Thymus (tissue), 11 donors: ENCODE data around the gene HELB. TPM values are rescaled to one million over a fixed set of nuclear protein-coding genes. Genes with fewer than 3 reads are reported as not detected.

Experiments
- DNase-seq, 9 donors: peaks; one replicate each; pipeline ENCODE4 v3.0.0-alpha.2; 2013; ENCODE audit warnings: low spot score in 9 of 9, low read depth in 6 of 9, missing footprints in 1 of 9
- H3K27ac ChIP-seq, 2 donors: one replicate each; pipeline ENCODE4 v1.5.1; 2013; ENCODE audit warnings: control low read depth in 1 of 2, low read depth in 1 of 2, low read length in 1 of 2, mild to moderate bottlenecking in 1 of 2, moderate library complexity in 1 of 2
- H3K27me3 ChIP-seq, 2 donors: one replicate each; pipeline ENCODE4 v1.5.1; 2013; ENCODE audit warnings: low read length in 1 of 2; ENCODE audit not compliant: control insufficient read depth in 2 of 2, insufficient read depth in 1 of 2
- H3K36me3 ChIP-seq, 2 donors: one replicate each; pipeline ENCODE4 v1.5.1; 2013; ENCODE audit warnings: low read length in 1 of 2, mild to moderate bottlenecking in 1 of 2, moderate library complexity in 1 of 2; ENCODE audit not compliant: control insufficient read depth in 2 of 2, insufficient read depth in 2 of 2
- H3K4me1 ChIP-seq, 2 donors: one replicate each; pipeline ENCODE4 v1.5.1; 2013; ENCODE audit warnings: low read length in 2 of 2; ENCODE audit not compliant: control insufficient read depth in 2 of 2, insufficient read depth in 2 of 2
- H3K4me3 ChIP-seq, 2 donors: one replicate each; pipeline ENCODE4 v1.5.1; 2013; ENCODE audit warnings: low read length in 2 of 2, control low read depth in 1 of 2, mild to moderate bottlenecking in 1 of 2
- H3K9me3 ChIP-seq, 2 donors: one replicate each; pipeline ENCODE4 v1.5.1; 2013; ENCODE audit warnings: low read length in 1 of 2, mild to moderate bottlenecking in 1 of 2; ENCODE audit not compliant: control insufficient read depth in 2 of 2, insufficient read depth in 1 of 2
- WGBS: extraction: QIAGEN DNeasy Blood & Tissue Kit; methylation state at CpG from one replicate; pipeline ENCODE4 v1.1.7; 2013; 5-methylcytosine and 5-hydroxymethylcytosine counted together
- polyA plus RNA-seq: library from polyadenylated mRNA; stranded (reverse); fragments of 200-250 nt; gene quantifications from one replicate; pipeline ENCODE4 v1.2.3, GENCODE V29; 2013
- total RNA-seq: library from RNA; stranded (reverse); fragments of 120-200 nt; gene quantifications from one replicate; pipeline ENCODE4 v1.2.4, GENCODE V29; 2013
- donor health status: healthy.

Gene HELB
- total and polyA plus RNA-seq, 2 donors, result 3.2 to 5.4 TPM

GRCh38 chr12:66335746-66336145 lies 33.5 kb downstream of the HELB start:
- no peaks in the 10 kb centered on the region for H3K9me3 ChIP-seq
- no peak for DNase-seq
- no peaks in the 10 kb centered on the region for H3K4me1 ChIP-seq
- 96% methylated on average over 2 of the region's 2 CpGs for WGBS
- H3K36me3 ChIP-seq, result peaks cover 7 to 39% of the 10 kb centered on the region in 2 donors
- no peaks in the 10 kb centered on the region for H3K27me3 ChIP-seq
- H3K4me3 ChIP-seq, result no peak overlapping the region
- no peak overlapping the region for H3K27ac ChIP-seq

GRCh38 chr12:66337381-66338010 lies 35.2 kb downstream of the HELB start:
- Histone ChIP-seq H3K27me3 (no peaks in the 10 kb centered on the region), H3K4me1 (no peaks in the 10 kb centered on the region), H3K36me3 (peaks cover 9 to 35% of the 10 kb centered on the region in 2 donors), H3K9me3 (peaks cover 0 to 5% of the 10 kb centered on the region in 2 donors), H3K4me3 (no peak overlapping the region), H3K27ac (no peak overlapping the region)
- DNase-seq, result no peak
- WGBS, result over 99% methylated on average over 2 of the region's 2 CpGs

DNA sequence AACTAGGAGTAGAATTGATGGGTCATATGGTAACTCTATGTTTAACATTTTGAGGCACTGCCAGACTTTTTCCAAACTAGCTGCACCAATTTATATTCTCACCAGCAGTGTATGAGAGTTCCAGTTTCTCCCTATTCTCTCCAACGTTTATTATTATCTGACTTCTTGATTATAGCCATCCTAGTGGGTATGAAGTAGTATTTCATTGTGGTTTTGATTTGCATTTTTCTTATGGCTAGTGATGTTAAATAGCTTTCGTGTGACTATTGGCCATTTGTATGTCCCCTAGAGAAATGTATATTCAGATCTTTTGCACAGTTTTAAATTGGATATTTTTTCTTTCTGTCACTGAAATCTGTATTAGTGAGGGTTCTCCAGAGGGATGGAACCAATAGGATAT lies 37.8 kb downstream of the HELB start:
- H3K4me1 ChIP-seq, result no peaks in the 10 kb centered on the region
- peaks cover 0 to 10% of the 10 kb centered on the region in 2 donors for H3K9me3 ChIP-seq
- no peaks in the 10 kb centered on the region for H3K27me3 ChIP-seq
- no peak overlapping the region for H3K4me3 ChIP-seq
- peaks cover 9 to 27% of the 10 kb centered on the region in 2 donors for H3K36me3 ChIP-seq
- DNase-seq, result no peak
- H3K27ac ChIP-seq, result no peak overlapping the region
- 97% methylated on average over 2 of the region's 2 CpGs for WGBS

- no peaks in the 10 kb centered on the region for H3K4me1 ChIP-seq
- H3K27ac ChIP-seq, result no peak overlapping the region
- no peaks in the 10 kb centered on the region for H3K27me3 ChIP-seq
- H3K9me3 ChIP-seq, result peaks cover 0 to 10% of the 10 kb centered on the region in 2 donors
- H3K36me3 ChIP-seq, result peaks cover 9 to 27% of the 10 kb centered on the region in 2 donors
- no peak for DNase-seq
- no peak overlapping the region for H3K4me3 ChIP-seq
- 97% methylated on average over 4 of the region's 4 CpGs for WGBS
These were observed 38.8 kb downstream of the HELB start for GRCh38 chr12:66341126-66341525.

DNA sequence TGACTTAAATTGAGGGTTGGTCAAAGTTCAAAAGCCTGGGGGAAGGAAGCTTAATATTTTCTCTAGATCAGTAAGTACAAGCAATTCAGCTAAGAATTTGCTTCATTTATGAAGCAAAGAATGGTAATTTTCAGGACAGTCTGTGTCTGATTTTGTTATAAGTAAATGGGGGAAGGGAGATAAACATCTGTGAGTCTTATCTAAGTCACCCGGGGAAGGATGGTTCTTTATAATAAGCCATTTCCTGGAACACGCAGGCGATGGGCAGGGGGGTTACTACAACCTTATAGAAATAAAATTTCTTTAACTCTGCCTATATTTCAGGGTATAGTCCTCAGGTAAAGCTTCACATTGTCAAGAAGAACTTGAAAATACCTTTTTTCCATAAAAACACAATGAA lies 42.9 kb downstream of the HELB start:
- WGBS, result 22% methylated on average over 3 of the region's 3 CpGs
- peaks cover 9 to 14% of the 10 kb centered on the region in 2 donors for H3K36me3 ChIP-seq
- no peak overlapping the region for H3K4me3 ChIP-seq
- no peak for DNase-seq
- H3K4me1 ChIP-seq, result no peaks in the 10 kb centered on the region
- H3K9me3 ChIP-seq, result peaks cover 0 to 10% of the 10 kb centered on the region in 2 donors
- no peaks in the 10 kb centered on the region for H3K27me3 ChIP-seq
- H3K27ac ChIP-seq, result no peak overlapping the region

DNA sequence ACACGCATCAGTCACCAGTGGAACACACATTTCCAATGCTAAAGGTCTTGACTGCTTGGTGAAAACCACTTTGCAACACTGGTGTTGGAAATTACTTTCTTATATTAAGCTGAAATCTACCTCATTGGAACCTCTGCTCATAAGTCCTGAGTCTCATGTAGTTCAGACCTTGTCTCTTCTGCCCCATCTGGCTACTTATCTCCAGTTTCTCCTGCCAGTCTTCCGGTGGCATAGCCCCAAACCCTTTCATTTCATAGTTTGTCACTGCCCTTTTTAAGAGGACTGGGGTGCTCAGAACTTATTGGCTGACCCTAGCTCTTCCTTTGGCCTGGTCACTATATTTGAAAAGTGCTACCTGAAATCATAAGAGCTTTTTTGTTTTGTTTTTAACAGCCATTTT lies 43.7 kb downstream of the HELB start:
- peaks cover 5 to 6% of the 10 kb centered on the region in 2 donors for H3K36me3 ChIP-seq

DNA sequence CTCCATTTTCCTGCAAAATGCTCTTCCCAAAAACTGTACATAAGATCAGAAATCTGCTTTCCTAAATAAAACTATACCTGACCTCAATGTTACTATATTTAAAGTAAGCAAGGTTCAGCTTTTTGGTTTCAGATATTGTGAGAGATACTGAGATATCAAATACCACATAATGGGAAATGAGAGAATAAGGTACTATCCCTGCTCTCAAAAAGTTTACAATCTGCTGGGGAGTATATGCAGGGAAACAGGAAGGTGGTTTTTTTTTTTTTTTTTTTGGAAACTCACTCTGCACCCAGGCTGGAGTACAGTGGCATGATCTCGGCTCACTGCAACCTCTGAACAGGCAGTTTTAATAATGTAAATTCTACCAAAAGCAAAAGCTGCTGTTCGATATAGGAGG lies 49.0 kb downstream of the HELB start:
- H3K9me3 ChIP-seq, result no peaks in the 10 kb centered on the region
- no peak overlapping the region for H3K27ac ChIP-seq
- no peaks in the 10 kb centered on the region for H3K36me3 ChIP-seq
- no peaks in the 10 kb centered on the region for H3K4me1 ChIP-seq
- 95% methylated on average over 2 of the region's 2 CpGs for WGBS
- no peak overlapping the region for H3K4me3 ChIP-seq
- DNase-seq, result no peak
- no peaks in the 10 kb centered on the region for H3K27me3 ChIP-seq

More for the DNA sequence above, 43.7 kb downstream of the HELB start:
- Histone ChIP-seq H3K27ac (no peak overlapping the region), H3K9me3 (peaks cover 0 to 9% of the 10 kb centered on the region in 2 donors), H3K27me3 (no peaks in the 10 kb centered on the region), H3K4me1 (no peaks in the 10 kb centered on the region), H3K4me3 (no peak overlapping the region)
- 100% methylated on average over 2 of the region's 2 CpGs for WGBS
- DNase-seq, result no peak

DNA sequence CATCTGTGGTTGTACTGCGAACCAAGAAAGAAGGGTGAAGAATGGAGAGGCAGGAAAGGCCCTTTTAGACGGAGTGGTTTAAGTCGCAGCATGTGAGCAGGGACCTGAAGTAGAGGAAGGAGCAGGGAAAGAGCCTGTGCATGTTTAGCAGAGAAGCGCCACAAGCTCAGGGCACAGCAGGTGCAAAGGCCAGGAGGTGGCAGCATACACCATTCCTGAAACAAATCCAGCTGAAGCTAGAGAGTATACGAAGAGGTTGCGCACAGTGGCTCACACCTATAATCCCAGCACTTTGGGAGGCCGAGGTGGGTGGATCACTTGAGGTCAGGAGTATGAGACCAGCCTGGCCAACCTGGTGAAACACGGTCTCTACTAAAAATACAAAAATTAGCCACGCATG lies 49.9 kb downstream of the HELB start:
- Histone ChIP-seq H3K9me3 (no peaks in the 10 kb centered on the region), H3K36me3 (no peaks in the 10 kb centered on the region), H3K27me3 (no peaks in the 10 kb centered on the region), H3K4me3 (no peak overlapping the region), H3K4me1 (no peaks in the 10 kb centered on the region), H3K27ac (no peak overlapping the region)
- 89% methylated on average over 9 of the region's 9 CpGs for WGBS
- DNase-seq, result peak in 6 of 9 donors; percentile 2 to 39 (median 5)

GRCh38 chr12:66352899-66353298 lies 50.6 kb downstream of the HELB start:
- Histone ChIP-seq H3K27ac (no peak overlapping the region), H3K36me3 (no peaks in the 10 kb centered on the region), H3K27me3 (no peaks in the 10 kb centered on the region), H3K4me1 (no peaks in the 10 kb centered on the region), H3K9me3 (no peaks in the 10 kb centered on the region), H3K4me3 (no peak overlapping the region)
- 98% methylated on average over 8 of the region's 8 CpGs for WGBS
- no peak for DNase-seq
